HepG2 (cell line): ENCODE results near the gene MPIG6B. TPM values are rescaled to one million over a fixed set of nuclear protein-coding genes. Genes with fewer than 3 reads are reported as not detected.

ENCODE experiments used
- ARID5B ChIP-seq: IDR thresholded peaks from 2 replicates; pipeline ENCODE4 v1.4.0; 2020; ENCODE audit warnings: mild to moderate bottlenecking, missing genetic modification reagents
- ATF4 ChIP-seq, 2 experiments: fragments of 450-650 bp in 1 of 2; sonication (generic) in 1 of 2; formaldehyde crosslinking; IDR thresholded peaks; 2 replicates each; pipeline versions ENCODE4 v1.5.0 to v1.8.0; 2020 to 2022; ENCODE audit warnings: mild to moderate bottlenecking in 1 of 2, missing genetic modification reagents in 1 of 2
- ATF5 ChIP-seq: sonication (generic); formaldehyde crosslinking; IDR thresholded peaks from 2 replicates; pipeline ENCODE4 v1.4.0; 2020; ENCODE audit warnings: mild to moderate bottlenecking, low read depth, missing genetic modification reagents
- BORCS8-MEF2B ChIP-seq: sonication (generic); formaldehyde crosslinking; IDR thresholded peaks from 2 replicates; pipeline ENCODE4 v1.8.0; 2022; ENCODE audit warnings: mild to moderate bottlenecking, missing genetic modification reagents
- DNMT1 ChIP-seq: sonication (generic); formaldehyde crosslinking; IDR thresholded peaks from 2 replicates; pipeline ENCODE4 v1.5.1; 2020; ENCODE audit warnings: mild to moderate bottlenecking, missing genetic modification reagents
- HNRNPLL ChIP-seq: fragments of 200-400 bp; formaldehyde crosslinking; IDR thresholded peaks from 2 replicates; pipeline ENCODE4 v1.6.1; 2017; ENCODE audit warnings: mild to moderate bottlenecking, low read depth, low read length; ENCODE audit not compliant: poor library complexity, severe bottlenecking
- HOXA5 ChIP-seq: sonication (generic); formaldehyde crosslinking; IDR thresholded peaks from 2 replicates; pipeline ENCODE4 v1.4.0; 2020; ENCODE audit warnings: missing genetic modification reagents
- KAT7 ChIP-seq: IDR thresholded peaks from 2 replicates; pipeline ENCODE4 v1.6.1; 2018; ENCODE audit warnings: borderline replicate concordance, missing compliant biosample characterization
- LRRFIP1 ChIP-seq: sonication (generic); formaldehyde crosslinking; conservative IDR thresholded peaks from 2 replicates; pipeline ENCODE4 v1.4.0; 2020; ENCODE audit warnings: missing genetic modification reagents
- MXI1 ChIP-seq: IDR thresholded peaks from 3 replicates; pipeline ENCODE4 v1.6.1; 2012; ENCODE audit warnings: low read depth, low read length, inconsistent platforms, borderline replicate concordance
- TEAD3 ChIP-seq: optimal IDR thresholded peaks from 2 replicates; pipeline ENCODE3; 2016; ENCODE audit warnings: borderline replicate concordance
- TRIM22 ChIP-seq: fragments of 450-650 bp; IDR thresholded peaks from 2 replicates; pipeline ENCODE4 v1.6.1; 2017
- ZNF10 ChIP-seq: sonication (generic); formaldehyde crosslinking; IDR thresholded peaks from 2 replicates; pipeline ENCODE4 v1.4.0; 2020; ENCODE audit warnings: mild to moderate bottlenecking, low read depth, missing genetic modification reagents, borderline replicate concordance
- ZNF770 ChIP-seq: sonication (generic); formaldehyde crosslinking; IDR thresholded peaks from 2 replicates; pipeline ENCODE4 v1.5.0; 2020; ENCODE audit warnings: mild to moderate bottlenecking, missing genetic modification reagents
- ZNF841 ChIP-seq: sonication (generic); formaldehyde crosslinking; IDR thresholded peaks from 2 replicates; pipeline ENCODE4 v1.8.1; 2023; ENCODE audit warnings: missing genetic modification reagents, borderline replicate concordance
- ZSCAN20 ChIP-seq: sonication (generic); formaldehyde crosslinking; IDR thresholded peaks from 2 replicates; pipeline ENCODE4 v1.4.0; 2020; ENCODE audit warnings: missing genetic modification reagents, mild to moderate bottlenecking, borderline replicate concordance
- polyA plus RNA-seq, 8 experiments: library from polyadenylated mRNA; depleted of rRNA in 3 of 8; stranded (reverse) in 7 of 8; unstranded in 1 of 8; fragments of >200 nt; fragmentation: Illumina TruSeq in 4 of 8; extraction: Trizol in 4 of 8; gene quantifications; 2 replicates each; pipeline versions ENCODE4 v1.2.1 to v1.2.3, GENCODE V29; 2011 to 2016; ENCODE audit warnings: low read depth in 4 of 8, missing spikeins in 1 of 8, mixed read lengths in 1 of 8; ENCODE audit not compliant: insufficient read depth in 1 of 8
- total RNA-seq, 5 experiments: library from RNA; depleted of rRNA; stranded (reverse); fragments of >200 nt; fragmentation: Illumina TruSeq; extraction: Trizol; gene quantifications; 2 replicates each; pipeline ENCODE4 v1.2.3, GENCODE V29; 2016; ENCODE audit warnings: low read depth in 1 of 5

MPIG6B gene
- total and polyA plus RNA-seq, 2 of the 13 experiments (the other 11 are each of a cell fraction or from before 2014, with no cell fraction given), result not detected

- TF ChIP-seq ARID5B (CRISPR knock-in tag) (peak; percentile 78), HOXA5 (CRISPR knock-in tag) (peak; percentile 37; the same call in 1 of the 2 replicates), MXI1 (0 out of 3 replicates have a peak, but pooled peaks have one; percentile 45), DNMT1 (CRISPR knock-in tag) (no peak; the same call in 1 of the 2 replicates), ATF4 (CRISPR knock-in tag; IDR thresholded peaks at IDR 0.05) (0 out of 4 replicates have a peak, but pooled peaks of 1 of the 2 experiments have one; percentile 25), ZSCAN20 (peak; percentile 48; the same call in 1 of the 2 replicates), LRRFIP1 (CRISPR knock-in tag) (no peak), TRIM22 (no peak), ATF5 (peak; percentile 50; the same call in 1 of the 2 replicates), ZNF10 (CRISPR knock-in tag) (no peak), TEAD3 (CRISPR knock-in tag) (peak; percentile 63), BORCS8-MEF2B (CRISPR knock-in tag) (peak; percentile 89), HNRNPLL (peak; percentile 57), ZNF841 (CRISPR knock-in tag) (no peak; the same call in 1 of the 2 replicates), KAT7 (CRISPR knock-in tag) (peak; percentile 91; the same call in 1 of the 2 replicates), ZNF770 (no peak)
Observed at GRCh38 chr6:31736021-31736767, 13.0 kb downstream of the MPIG6B start, which contains the start of gene CLIC1 (continued).
